ENCODE results near the gene GPRASP1.
"Not testable (repeated sequence)": the region's sequence is repeated elsewhere in the genome, so short reads cannot be mapped to it uniquely, and the experiment has no call there.

Gene GPRASP1

GRCh38 chrX:102651242-102652011, at the start of gene GPRASP1:
GPRASP1 (plus strand) TSS chrX:102651483; CDS start chrX:102653914, 2,431 bp downstream.
- no peaks in the 10 kb centered on the region for H3K27me3 ChIP-seq (ENCODE audit: insufficient read depth, low read length)
- no peaks in the 10 kb centered on the region for H3K4me1 ChIP-seq (ENCODE audit: insufficient read depth, low read length)
- H2AFZ ChIP-seq (ENCODE audit: low read depth, low read length) = no peak within 1 kb of the TSS
- H3K4me3 ChIP-seq (ENCODE audit: low read length) = no peak within 1 kb of the TSS
- peaks cover 2% of the 10 kb centered on the region for H3K9me3 ChIP-seq (ENCODE audit: low read length)
- H3K36me3 ChIP-seq (ENCODE audit: insufficient read depth, low read length) = no peaks in the 10 kb centered on the region

- peaks cover 17% of the 10 kb centered on the region for H3K36me3 ChIP-seq (ENCODE audit: insufficient read depth, low read length)
- no peak overlapping the region for H2AFZ ChIP-seq (ENCODE audit: low read depth, low read length)
- H3K27me3 ChIP-seq (ENCODE audit: insufficient read depth, low read length) = no peaks in the 10 kb centered on the region
- H3K4me3 ChIP-seq (ENCODE audit: low read length) = no peak overlapping the region
- no peaks in the 10 kb centered on the region for H3K9me3 ChIP-seq (ENCODE audit: low read length)
- H3K4me1 ChIP-seq (ENCODE audit: insufficient read depth, low read length) = peaks cover 6% of the 10 kb centered on the region
Observed at GRCh38 chrX:102604327-102604726, 47.0 kb upstream of the GPRASP1 start.

GRCh38 chrX:102606115-102606514, 45.2 kb upstream of the GPRASP1 start:
- no peak overlapping the region for H3K4me3 ChIP-seq (ENCODE audit: low read length)
- no peak overlapping the region for H2AFZ ChIP-seq (ENCODE audit: low read depth, low read length)
- H3K4me1 ChIP-seq (ENCODE audit: insufficient read depth, low read length) = no peaks in the 10 kb centered on the region
- no peaks in the 10 kb centered on the region for H3K27me3 ChIP-seq (ENCODE audit: insufficient read depth, low read length)
- H3K36me3 ChIP-seq (ENCODE audit: insufficient read depth, low read length) = peaks cover 17% of the 10 kb centered on the region
- H3K9me3 ChIP-seq (ENCODE audit: low read length) = no peaks in the 10 kb centered on the region

DNA sequence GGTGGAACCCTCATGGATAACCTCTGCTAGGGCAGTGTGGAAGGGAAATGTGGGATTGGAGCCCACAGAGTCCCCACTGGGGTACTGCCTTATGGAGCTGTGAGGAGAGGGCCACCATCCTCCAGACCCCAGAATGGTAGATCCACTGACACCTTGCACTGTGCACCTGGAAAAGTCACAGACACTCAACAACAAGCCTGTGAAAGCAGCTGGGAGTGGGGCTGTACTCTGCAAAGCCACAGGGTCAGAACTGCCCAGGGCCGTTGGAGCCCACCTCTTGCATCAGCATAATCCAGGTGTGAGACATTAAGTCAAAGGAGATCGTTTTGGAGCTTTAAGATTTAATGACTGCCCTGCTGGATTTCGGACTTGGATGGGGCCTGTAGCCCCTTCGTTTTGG, 40.4 kb upstream of the GPRASP1 start:
- H3K9me3 ChIP-seq (ENCODE audit: low read length) = no peaks in the 10 kb centered on the region
- no peaks in the 10 kb centered on the region for H3K4me1 ChIP-seq (ENCODE audit: insufficient read depth, low read length)
- H3K4me3 ChIP-seq (ENCODE audit: low read length) = no peak overlapping the region
- peaks cover 2% of the 10 kb centered on the region for H3K36me3 ChIP-seq (ENCODE audit: insufficient read depth, low read length)
- H2AFZ ChIP-seq (ENCODE audit: low read depth, low read length) = no peak overlapping the region
- H3K27me3 ChIP-seq (ENCODE audit: insufficient read depth, low read length) = no peaks in the 10 kb centered on the region

DNA sequence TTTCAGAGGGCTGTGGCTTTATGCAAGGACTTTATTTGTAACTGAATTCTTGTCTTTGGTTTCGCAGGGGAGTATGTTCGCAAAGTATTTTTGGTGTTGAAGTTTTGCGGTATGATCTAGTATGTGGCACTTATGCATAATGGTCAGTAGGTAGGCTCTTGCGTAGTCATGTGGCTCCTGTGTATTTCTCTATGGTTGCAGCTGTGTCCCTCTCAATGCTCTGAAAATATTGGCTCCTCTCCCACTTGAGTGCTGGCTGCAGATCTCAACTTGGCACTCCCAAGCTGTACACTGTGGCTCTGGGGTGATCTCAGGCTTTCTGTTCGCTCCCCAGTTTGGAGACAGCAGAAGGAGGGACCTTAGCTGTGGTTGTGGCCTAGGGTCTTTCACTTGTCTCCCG, 27.2 kb upstream of the GPRASP1 start:
- Histone ChIP-seq H3K36me3 (ENCODE audit: insufficient read depth, low read length) (no peaks in the 10 kb centered on the region), H2AFZ (ENCODE audit: low read depth, low read length) (no peak overlapping the region), H3K27me3 (ENCODE audit: insufficient read depth, low read length) (no peaks in the 10 kb centered on the region), H3K4me1 (ENCODE audit: insufficient read depth, low read length) (no peaks in the 10 kb centered on the region), H3K4me3 (ENCODE audit: low read length) (no peak overlapping the region), H3K9me3 (ENCODE audit: low read length) (peaks cover 3% of the 10 kb centered on the region)

GRCh38 chrX:102627640-102628039, 23.6 kb upstream of the GPRASP1 start:
- no peak overlapping the region for H2AFZ ChIP-seq (ENCODE audit: low read depth, low read length)
- H3K9me3 ChIP-seq (ENCODE audit: low read length) = no peaks in the 10 kb centered on the region
- H3K27me3 ChIP-seq (ENCODE audit: insufficient read depth, low read length) = no peaks in the 10 kb centered on the region
- no peak overlapping the region for H3K4me3 ChIP-seq (ENCODE audit: low read length)
- no peaks in the 10 kb centered on the region for H3K4me1 ChIP-seq (ENCODE audit: insufficient read depth, low read length)
- H3K36me3 ChIP-seq (ENCODE audit: insufficient read depth, low read length) = no peaks in the 10 kb centered on the region

GRCh38 chrX:102637561-102637960, 13.7 kb upstream of the GPRASP1 start:
- Histone ChIP-seq H2AFZ (ENCODE audit: low read depth, low read length) (no peak overlapping the region), H3K4me1 (ENCODE audit: insufficient read depth, low read length) (no peaks in the 10 kb centered on the region), H3K27me3 (ENCODE audit: insufficient read depth, low read length) (no peaks in the 10 kb centered on the region), H3K9me3 (ENCODE audit: low read length) (peaks cover 7% of the 10 kb centered on the region), H3K36me3 (ENCODE audit: insufficient read depth, low read length) (peaks cover 7% of the 10 kb centered on the region), H3K4me3 (ENCODE audit: low read length) (no peak overlapping the region)

- Histone ChIP-seq H3K4me3 (ENCODE audit: low read length) (no peak overlapping the region), H3K36me3 (ENCODE audit: insufficient read depth, low read length) (no peaks in the 10 kb centered on the region), H3K4me1 (ENCODE audit: insufficient read depth, low read length) (no peaks in the 10 kb centered on the region)
Observed at GRCh38 chrX:102650903-102651241, 411 bp upstream of the GPRASP1 start.

GRCh38 chrX:102652031-102652688, 877 bp downstream of the GPRASP1 start:
- H3K27me3 ChIP-seq (ENCODE audit: insufficient read depth, low read length) = no peaks in the 10 kb centered on the region
- H2AFZ ChIP-seq (ENCODE audit: low read depth, low read length) = no peak overlapping the region
- no peaks in the 10 kb centered on the region for H3K4me1 ChIP-seq (ENCODE audit: insufficient read depth, low read length)
- H3K36me3 ChIP-seq (ENCODE audit: insufficient read depth, low read length) = no peaks in the 10 kb centered on the region
- no peak overlapping the region for H3K4me3 ChIP-seq (ENCODE audit: low read length)
- H3K9me3 ChIP-seq (ENCODE audit: low read length) = peaks cover 2% of the 10 kb centered on the region

More at GRCh38 chrX:102650903-102651241, 411 bp upstream of the GPRASP1 start:
- Histone ChIP-seq H3K9me3 (ENCODE audit: low read length) (peaks cover 2% of the 10 kb centered on the region), H3K27me3 (ENCODE audit: insufficient read depth, low read length) (no peaks in the 10 kb centered on the region), H2AFZ (ENCODE audit: low read depth, low read length) (no peak overlapping the region)

DNA sequence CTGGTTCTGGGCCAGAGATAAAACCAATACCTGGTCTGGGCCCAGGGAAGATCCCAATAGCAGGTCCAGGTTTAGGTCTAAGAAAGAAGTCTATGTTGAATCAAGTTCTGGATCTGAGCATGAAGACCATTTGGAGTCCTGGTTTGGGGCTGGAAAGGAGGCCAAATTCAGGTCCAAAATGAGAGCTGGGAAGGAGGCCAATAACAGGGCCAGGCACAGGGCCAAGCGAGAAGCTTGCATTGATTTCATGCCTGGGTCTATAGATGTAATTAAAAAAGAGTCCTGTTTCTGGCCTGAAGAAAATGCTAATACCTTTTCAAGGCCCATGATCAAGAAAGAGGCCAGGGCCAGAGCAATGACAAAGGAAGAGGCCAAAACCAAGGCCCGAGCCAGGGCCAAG, 3.4 kb downstream of the GPRASP1 start:
- Histone ChIP-seq H3K36me3 (ENCODE audit: insufficient read depth, low read length) (no peaks in the 10 kb centered on the region), H3K9me3 (ENCODE audit: low read length) (peaks cover 2% of the 10 kb centered on the region), H2AFZ (ENCODE audit: low read depth, low read length) (no peak overlapping the region), H3K27me3 (ENCODE audit: insufficient read depth, low read length) (no peaks in the 10 kb centered on the region), H3K4me3 (ENCODE audit: low read length) (no peak overlapping the region), H3K4me1 (ENCODE audit: insufficient read depth, low read length) (no peaks in the 10 kb centered on the region)

GRCh38 chrX:102658556-102658955, 7.3 kb downstream of the GPRASP1 start:
- Histone ChIP-seq H3K4me1 (ENCODE audit: insufficient read depth, low read length) (no peaks in the 10 kb centered on the region), H3K27me3 (ENCODE audit: insufficient read depth, low read length) (no peaks in the 10 kb centered on the region), H3K9me3 (ENCODE audit: low read length) (peaks cover 1% of the 10 kb centered on the region), H3K4me3 (ENCODE audit: low read length) (no peak overlapping the region), H3K36me3 (ENCODE audit: insufficient read depth, low read length) (no peaks in the 10 kb centered on the region), H2AFZ (ENCODE audit: low read depth, low read length) (no peak overlapping the region)

DNA sequence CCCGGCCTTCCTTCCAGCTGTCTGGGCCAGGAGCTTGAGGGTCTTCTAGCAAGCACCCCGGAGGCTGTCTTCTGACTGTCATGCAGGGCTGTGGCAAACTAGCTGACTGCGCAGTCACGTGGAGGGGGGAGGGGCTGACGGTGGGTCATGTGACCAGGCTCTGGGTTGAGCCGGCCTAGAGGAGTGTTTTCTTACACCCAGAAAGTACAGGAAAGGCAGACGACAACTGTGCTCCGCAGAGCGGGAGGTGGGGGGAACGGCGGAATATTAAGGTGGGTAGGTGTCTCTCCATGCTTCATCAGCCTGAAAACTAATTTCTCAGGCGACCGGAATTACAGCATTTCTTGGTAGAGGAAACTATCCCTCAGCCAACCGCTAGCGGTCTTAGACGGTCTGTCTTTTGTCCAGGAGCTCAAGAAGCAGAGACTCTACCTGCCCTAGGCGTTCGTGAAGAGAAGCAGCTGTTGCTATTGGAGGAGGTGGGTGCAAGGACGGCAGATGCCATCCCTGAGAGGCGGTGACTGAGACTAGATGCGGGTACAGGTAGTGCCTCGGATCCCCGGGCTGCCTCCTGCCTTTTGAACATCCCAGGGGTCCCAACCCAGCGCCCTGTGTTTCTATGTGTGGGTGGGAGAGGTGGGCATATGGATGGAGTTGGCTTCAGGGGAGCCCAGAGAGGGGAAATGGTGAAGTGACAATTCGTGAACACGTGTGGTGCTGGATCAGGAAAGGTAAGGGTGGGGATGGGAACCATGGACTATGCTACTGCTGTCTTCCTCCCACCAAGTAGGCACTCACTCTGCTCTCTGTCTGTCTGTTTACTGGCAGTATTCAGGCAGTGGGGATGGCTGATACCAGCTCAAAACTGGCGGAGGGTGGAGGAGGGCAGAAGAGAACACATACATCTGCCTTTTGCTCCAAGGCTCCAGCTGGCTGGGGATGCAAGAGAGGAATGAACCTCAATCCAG, 8.8 kb downstream of the GPRASP1 start:
- Histone ChIP-seq H3K27me3 (ENCODE audit: insufficient read depth, low read length) (no peaks in the 10 kb centered on the region), H3K36me3 (ENCODE audit: insufficient read depth, low read length) (no peaks in the 10 kb centered on the region)

DNA sequence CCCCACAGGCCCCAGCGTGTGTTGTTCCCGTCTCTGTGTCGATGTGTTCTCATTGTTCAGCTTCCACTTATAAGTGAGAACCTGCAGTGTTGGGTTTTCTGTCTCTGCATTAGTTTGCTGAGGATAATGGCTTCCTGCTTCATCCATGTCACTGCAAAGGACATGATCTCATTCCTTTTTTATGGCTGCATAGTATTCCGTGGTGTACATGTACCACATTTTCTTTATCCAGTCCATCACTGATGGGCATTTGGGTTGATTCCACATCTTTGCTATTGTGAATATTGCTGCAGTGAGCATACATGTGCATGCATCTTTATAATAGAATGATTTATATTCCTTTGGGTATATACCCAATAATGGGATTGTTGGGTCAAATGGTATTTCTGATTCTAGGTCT, 12.5 kb downstream of the GPRASP1 start:
- H3K9me3 ChIP-seq (ENCODE audit: low read length); H3K4me3 ChIP-seq (ENCODE audit: low read length); H2AFZ ChIP-seq (ENCODE audit: low read depth, low read length); H3K36me3 ChIP-seq (ENCODE audit: insufficient read depth, low read length); H3K27me3 ChIP-seq (ENCODE audit: insufficient read depth, low read length); H3K4me1 ChIP-seq (ENCODE audit: insufficient read depth, low read length): not testable (repeated sequence)

More for the DNA sequence above, 8.8 kb downstream of the GPRASP1 start:
- Histone ChIP-seq H3K4me1 (ENCODE audit: insufficient read depth, low read length) (no peaks in the 10 kb centered on the region), H3K4me3 (ENCODE audit: low read length) (peak overlapping the region; percentile 42), H3K9me3 (ENCODE audit: low read length) (peaks cover 4% of the 10 kb centered on the region), H2AFZ (ENCODE audit: low read depth, low read length) (no peak overlapping the region)
